ENCODE results near the gene PDE3A.

PDE3A gene

DNA sequence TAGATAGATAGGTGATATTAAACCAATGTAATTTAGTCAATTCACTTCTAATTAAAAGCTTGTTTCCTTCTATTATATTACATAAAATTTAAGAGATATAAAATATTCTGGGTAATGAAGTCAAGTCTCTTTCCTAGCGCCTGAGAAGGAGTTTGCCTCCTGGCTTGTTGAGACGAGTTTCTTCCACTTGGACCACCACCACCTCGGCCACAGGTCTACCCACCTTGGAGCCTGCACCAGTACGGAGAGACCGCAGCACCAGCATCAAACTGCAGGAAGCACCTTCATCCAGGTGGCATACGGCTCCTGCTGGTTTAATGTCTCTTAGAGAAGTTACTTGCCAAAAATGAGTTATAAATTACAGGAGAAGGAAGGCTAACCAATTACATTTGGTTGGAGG, 247.8 kb downstream of the PDE3A start:
- TF ChIP-seq, protein P1, sequence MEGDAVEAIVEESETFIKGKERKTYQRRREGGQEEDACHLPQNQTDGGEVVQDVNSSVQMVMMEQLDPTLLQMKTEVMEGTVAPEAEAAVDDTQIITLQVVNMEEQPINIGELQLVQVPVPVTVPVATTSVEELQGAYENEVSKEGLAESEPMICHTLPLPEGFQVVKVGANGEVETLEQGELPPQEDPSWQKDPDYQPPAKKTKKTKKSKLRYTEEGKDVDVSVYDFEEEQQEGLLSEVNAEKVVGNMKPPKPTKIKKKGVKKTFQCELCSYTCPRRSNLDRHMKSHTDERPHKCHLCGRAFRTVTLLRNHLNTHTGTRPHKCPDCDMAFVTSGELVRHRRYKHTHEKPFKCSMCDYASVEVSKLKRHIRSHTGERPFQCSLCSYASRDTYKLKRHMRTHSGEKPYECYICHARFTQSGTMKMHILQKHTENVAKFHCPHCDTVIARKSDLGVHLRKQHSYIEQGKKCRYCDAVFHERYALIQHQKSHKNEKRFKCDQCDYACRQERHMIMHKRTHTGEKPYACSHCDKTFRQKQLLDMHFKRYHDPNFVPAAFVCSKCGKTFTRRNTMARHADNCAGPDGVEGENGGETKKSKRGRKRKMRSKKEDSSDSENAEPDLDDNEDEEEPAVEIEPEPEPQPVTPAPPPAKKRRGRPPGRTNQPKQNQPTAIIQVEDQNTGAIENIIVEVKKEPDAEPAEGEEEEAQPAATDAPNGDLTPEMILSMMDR (IDR thresholded peaks at IDR 0.05; ENCODE audit: extremely low read depth, missing control alignments): no peak
- DNase-seq (ENCODE audit: low spot score): no peak

DNA sequence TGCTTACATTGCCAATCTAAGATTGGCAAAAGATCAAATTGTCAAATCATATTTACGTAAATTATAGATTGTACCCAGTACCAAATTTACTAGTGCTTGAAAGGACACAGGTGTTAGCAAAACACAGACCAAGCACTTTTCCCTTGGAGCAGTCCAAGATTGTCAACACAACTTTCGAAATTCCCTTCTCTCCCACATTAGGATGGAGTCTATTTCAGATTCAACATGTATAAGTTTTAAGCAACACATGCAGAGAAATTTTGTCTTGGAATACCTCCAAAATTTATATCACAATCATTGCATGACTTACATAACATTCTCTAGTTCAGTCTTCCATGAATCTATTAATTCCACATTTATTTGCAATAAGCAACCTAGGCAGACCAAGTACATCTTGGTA, 251.9 kb downstream of the PDE3A start:
- no peak for DNase-seq (ENCODE audit: low spot score)
- TF ChIP-seq, protein P1 (IDR thresholded peaks at IDR 0.05; ENCODE audit: extremely low read depth, missing control alignments): no peak

DNA sequence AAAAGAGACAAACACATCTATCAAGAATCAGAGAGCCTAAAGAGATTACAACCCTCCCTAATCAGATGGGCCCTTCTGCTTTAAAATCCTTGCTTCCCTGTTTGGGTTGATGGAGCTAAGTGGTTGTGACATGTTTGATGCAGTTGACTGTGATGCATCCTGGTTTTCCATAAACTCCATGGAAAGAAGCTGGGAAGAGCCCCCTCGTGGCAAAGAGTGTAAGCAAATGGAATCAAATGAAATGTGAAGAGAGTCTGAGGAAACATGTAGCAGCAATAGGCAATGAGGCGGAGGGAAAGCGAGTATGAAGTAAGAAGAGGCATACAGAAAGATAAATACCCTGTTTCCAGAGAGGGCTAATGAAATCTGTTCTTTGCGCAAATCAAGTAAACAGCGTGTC, 256.4 kb downstream of the PDE3A start:
- TF ChIP-seq, protein P1 (IDR thresholded peaks at IDR 0.05; ENCODE audit: extremely low read depth, missing control alignments): no peak
- DNase-seq (ENCODE audit: low spot score): no peak

DNA sequence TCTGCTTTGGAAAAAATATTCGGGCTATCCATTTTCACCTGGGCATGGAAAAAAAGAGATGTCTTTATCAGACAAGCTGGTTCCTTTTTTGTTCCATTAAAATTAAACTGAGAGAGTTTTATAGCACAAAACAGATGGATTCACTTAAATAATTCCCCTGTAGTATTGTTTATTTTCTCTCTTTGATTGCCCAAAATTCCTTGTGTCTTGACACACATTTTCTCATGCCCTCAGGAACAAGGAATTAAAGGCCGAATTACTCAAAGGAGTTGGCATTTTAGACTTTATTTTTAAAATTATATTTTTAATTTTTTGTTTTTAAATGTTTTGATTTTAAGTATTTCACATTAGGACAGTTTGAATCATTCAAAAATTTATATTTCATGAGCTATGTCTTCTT, 257.2 kb downstream of the PDE3A start:
- TF ChIP-seq, protein P1 (IDR thresholded peaks at IDR 0.05; ENCODE audit: extremely low read depth, missing control alignments): no peak
- no peak for DNase-seq (ENCODE audit: low spot score)

DNA sequence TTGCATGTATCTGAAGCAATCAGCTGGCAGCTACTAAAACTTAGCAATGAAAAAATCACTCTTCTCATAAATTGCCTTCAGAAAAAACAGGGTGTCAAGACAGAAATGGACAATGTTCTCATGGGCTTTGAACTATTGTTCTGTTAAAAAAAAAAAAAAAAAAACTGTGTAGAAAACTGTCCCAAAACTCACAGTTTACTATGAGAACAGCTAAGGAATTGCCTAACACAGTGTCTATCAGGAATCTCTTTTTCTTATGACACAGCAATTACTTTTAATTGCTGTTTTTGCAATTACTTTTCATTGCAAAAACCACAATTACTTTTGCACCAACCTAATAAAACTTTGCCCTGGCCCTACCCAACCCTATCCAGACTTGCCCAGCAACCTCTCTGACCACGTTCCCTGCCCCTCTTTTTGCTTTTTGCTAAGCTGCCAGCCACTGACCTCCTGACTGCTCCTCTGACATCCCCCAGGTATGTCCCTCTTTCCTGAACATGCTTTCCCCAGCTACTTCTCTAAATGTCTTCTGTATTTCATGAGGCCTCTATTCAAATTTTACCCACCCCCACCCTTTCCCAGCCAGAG, 258.8 kb downstream of the PDE3A start:
- DNase-seq (ENCODE audit: low spot score): no peak
- TF ChIP-seq, protein P1 (IDR thresholded peaks at IDR 0.05; ENCODE audit: extremely low read depth, missing control alignments): no peak

DNA sequence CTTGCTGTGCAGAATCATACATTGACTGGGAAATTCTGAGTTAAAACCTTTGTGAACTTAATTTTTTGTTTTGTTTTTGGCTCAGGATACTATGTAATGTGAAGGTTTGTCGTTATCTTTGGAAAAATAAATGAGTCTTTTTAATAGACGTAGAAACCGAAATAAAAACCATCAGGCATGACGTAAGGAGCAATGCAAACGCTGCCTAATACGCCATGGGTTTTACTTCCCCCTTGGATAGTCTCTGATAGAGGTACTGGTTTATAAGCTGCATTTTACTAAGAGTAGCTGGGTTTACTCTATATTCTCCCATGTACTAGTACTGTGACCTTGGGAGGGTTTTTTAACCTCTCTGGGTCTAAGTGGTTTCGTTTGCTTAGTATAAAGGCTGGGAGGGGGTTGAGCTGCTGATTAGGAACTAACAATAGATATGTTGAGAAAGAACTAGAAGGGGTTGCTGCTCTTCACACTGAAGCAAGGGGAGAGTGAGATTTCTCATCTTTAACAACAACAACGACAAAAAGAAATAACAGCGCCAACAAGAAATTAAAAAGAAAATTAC, 260.0 kb downstream of the PDE3A start:
- TF ChIP-seq, protein P1 (IDR thresholded peaks at IDR 0.05; ENCODE audit: extremely low read depth, missing control alignments): no peak
- DNase-seq (ENCODE audit: low spot score): no peak

DNA sequence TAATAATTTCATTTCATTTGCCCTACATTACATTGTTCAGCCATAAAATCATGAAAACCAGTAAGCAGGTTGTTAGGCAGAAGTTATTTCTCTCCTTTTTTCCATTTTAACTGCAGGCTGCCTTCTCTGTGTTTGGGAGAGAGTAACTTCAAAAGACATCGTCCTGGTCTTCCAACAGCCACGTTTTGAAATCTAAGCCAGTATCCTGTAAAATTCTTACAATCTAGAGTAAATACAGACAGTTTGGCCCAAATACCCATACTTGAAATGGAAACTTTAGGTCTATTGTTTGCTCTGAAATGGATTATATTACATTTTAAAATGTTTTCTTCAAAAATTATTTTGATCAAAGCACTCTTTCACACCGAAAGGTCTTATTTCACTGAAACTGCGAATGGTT, 260.7 kb downstream of the PDE3A start:
- no peak for DNase-seq (ENCODE audit: low spot score)

More for the DNA sequence above, 260.7 kb downstream of the PDE3A start:
- TF ChIP-seq, protein P1 (IDR thresholded peaks at IDR 0.05; ENCODE audit: extremely low read depth, missing control alignments): no peak
